Measurements from ENCODE around the gene PRKN.

GRCh38 chr6:161696801-161697200 is 1030.8 kb downstream of the PRKN start:
- TF ChIP-seq CTCF (IDR thresholded peaks at IDR 0.05) (no peak), EZH2 (IDR thresholded peaks at IDR 0.05) (no peak), EZH2phosphoT487 (IDR thresholded peaks at IDR 0.05) (no peak)

Measured in neural progenitor cell (in vitro differentiated cells).